HG02885 (cell line): ENCODE results near the gene TMSB15A.
"Not testable (repeated sequence)": the region's sequence is repeated elsewhere in the genome, so short reads cannot be mapped to it uniquely, and the experiment has no call there.

Source experiments
- ATAC-seq: cut with Tn5 transposase; IDR thresholded peaks from one replicate; pipeline ENCODE4 v1.9.1; 2021; ENCODE audit warnings: mild to moderate bottlenecking; ENCODE audit not compliant: unreplicated experiment, poor library complexity

The TMSB15A gene

DNA sequence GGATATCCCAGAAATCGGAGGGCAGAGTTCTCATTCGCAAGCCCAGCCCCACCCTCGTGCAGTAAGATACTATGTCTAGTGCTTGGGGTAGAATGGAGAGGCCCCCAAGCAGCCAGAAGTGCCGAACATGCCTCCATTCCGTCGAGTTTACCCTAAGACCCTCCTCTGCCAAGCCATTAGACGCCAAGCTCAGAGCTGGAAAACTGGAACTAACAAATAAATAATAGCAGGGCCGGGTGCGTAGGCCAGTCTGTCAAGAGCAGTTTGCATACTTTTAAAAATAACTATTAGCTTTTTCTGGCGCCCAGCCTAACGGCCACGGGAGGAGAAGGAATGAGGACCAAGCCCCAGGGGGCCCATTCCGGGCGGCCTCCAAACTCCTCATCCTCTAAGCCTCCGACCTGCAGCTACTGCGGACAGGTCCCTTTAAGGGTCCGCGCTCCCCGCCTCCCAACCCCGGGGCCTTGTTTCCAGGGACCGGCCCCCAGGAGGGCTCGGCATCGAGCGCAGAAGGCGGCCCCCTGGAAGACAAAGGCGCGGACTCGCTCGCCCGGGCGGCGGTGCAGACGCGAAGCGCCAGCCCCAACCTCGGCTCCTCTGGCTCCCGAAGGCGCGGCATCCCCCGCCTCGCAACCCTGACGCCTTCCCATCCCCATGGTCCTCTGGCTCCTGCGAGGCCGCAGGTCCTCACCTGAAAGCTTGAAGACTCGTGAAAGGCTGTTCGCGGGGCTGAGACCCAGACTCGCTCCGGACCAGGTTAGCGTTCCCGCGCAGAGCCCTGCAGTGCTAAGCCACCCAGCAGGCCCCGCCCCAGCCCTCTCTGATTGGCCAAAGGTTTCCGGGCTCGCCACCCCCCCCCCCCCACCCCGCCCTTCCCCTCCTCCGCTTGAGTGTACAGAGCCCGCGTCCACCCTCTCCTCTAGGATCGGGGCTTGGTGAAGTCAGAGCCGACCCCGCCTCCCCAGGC lies at the start of gene TMSB15A:
TMSB15A (minus strand) TSS at position 765 of the 967 bp plus-strand sequence.
- ATAC-seq: peak; percentile 94

DNA sequence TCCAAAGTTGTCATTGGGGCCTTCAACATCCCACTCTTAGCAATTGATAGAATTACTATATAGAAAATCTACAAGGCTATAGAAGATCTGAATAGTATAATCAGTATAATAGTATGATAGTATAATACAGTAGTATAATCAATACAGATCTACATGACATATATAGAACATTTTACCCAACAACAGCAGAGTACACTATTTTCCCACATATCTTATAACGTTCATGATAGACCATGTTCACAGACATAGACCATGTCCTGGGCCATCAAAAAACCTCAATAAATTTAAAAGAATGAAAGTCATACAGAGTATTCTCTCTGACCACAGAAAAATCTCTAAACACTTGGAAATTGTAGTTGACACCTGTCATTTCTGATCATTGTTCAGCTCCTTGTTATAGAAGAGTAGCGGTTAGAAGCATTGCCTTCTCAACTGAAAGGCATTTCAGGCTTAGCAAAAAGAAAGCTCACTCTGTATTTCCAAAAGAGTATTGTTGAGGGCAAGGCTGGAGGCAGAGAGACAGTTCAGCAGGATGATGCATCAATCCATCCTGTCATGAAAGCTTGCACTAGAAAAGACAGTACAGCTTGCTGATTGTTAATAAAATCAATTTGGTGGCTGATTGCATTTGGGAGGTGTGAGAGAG lies 44.0 kb upstream of the TMSB15A start:
- ATAC-seq: no peak

GRCh38 chrX:102558607-102559006 lies 42.1 kb upstream of the TMSB15A start:
- ATAC-seq: no peak

DNA sequence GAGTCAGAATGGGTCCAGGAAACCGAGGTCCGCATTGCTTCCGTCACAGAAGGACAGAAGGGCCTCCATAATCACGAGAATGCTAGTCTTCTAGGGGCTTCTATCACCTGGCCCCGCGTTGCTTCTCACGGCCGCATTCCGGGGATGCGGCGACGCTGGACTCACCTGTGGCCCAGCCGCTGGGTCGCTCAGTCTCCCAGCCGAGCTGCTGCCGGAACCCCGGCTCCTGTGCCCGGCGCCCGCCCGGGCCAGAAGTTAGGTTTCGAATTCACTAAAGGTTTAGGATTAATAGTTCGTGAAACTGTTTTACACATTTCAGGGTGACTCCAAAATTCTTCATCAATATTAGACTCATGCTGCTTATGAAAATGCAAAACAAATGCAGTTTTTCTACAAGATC lies 31.7 kb upstream of the TMSB15A start:
- no peak for ATAC-seq

GRCh38 chrX:102546828-102547493 lies 30.4 kb upstream of the TMSB15A start:
- ATAC-seq: no peak

DNA sequence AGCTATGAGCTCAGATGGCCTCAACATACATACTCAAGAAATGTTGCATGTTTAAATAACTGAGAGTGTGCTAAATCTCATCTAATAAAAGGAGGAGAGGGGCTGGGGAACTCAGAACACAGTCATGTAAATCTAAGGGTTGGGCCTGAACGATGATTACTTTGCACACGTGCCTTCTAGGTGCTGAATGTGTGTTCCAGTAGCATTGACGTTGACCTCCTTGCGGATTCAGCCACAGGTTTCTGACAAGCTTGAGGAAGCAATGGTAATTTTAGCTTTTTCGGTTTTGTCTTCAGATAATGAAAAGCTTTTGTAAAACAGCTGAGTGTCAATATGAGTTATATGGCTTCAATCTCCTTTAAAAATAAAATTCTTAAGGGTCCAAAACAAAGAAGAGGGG lies 29.6 kb upstream of the TMSB15A start:
- ATAC-seq: not testable (repeated sequence)

- no peak for ATAC-seq
Observed at GRCh38 chrX:102535958-102536357, 19.4 kb upstream of the TMSB15A start.

DNA sequence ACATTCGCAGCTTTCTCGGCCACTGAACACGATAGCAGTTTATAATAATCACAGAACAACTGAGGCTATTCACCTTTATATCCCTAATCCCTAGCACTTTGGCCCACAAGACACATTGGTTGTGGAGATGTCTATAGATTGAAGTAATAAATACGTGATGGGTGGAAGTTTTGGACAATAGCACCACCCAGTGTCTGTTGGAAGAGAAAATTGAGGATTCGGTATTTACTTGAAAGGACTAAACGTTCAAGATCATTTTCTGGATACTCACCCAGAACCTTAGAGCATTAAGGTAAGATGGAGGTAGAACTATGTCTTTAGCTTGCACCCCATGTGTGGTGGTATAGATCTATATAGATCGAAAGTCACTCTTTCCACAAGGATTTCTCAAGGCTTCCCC lies 787 bp upstream of the TMSB15A start:
- no peak for ATAC-seq

DNA sequence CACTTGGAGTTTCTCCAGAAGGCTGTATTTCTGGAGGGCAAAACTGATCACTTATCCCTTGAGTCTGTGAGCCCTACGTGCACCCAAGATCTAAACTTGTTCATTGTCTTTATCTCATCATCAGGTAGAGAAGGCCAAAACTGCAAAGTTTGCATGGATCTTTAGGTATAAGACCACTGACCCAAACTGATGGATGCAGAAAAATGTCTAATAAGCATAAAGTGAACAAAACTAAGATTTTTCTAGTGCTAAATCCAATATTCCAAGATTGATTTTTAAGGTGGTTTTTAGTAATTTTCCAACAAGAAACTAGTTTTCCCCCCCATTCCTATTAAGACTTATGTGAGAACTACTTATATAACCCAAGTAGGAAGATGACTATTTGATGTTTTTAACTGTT lies 2.0 kb downstream of the TMSB15A start:
- ATAC-seq: no peak

GRCh38 chrX:102498732-102499131 lies 17.8 kb downstream of the TMSB15A start:
- no peak for ATAC-seq

DNA sequence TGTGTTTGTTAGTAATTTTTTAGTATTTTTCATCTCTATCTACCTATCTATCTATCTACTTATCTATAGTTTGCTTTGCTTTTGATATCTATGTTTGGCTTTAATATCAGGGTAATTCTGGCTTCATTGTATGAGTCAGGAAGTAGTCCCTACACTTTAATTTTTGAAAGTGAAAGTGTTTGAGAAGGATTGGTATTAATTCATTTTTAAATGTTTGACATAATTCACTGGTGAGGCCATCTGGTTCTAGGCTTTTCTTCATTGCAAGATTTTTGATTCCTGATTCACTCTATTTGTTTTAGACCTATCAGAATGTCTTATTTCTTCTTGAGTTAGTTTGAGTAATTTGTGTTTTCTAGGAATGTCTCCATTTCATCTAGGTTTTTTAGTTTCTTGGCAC lies 24.8 kb downstream of the TMSB15A start:
- no peak for ATAC-seq

- not testable (repeated sequence) for ATAC-seq
Observed at GRCh38 chrX:102478765-102479164, 37.8 kb downstream of the TMSB15A start.

DNA sequence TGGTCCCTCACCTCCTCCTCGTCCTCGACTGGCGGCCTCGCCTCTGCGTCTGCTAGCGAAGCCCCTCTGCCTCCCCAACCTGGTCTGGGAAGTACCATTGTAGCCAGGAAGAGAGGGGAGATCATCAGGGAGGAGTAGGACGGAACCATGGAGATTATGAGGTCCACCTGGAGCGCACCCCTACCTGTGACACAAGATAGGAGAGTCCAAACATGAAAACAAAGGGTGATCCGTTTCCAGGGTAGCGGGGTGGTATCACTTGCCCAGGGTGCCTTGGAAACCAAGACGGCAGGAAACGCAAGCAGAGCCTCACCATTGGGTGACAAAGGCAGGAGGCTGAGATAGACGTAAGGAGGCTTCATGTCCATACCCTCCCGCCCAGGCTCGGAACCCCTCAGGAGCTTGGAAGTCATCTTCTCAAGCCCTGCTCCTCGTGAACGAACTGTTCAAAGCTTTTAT lies 44.7 kb downstream of the TMSB15A start, which contains the start of gene TCP11X2:
TCP11X2 (minus strand) TSS at position 51 of the 459 bp plus-strand sequence.
- not testable (repeated sequence) for ATAC-seq

- ATAC-seq: peak; percentile 63
Observed at GRCh38 chrX:102470215-102470614, 46.3 kb downstream of the TMSB15A start.
